Fibroblast of peridontal ligament (primary cell): Measurements from ENCODE around the gene TMEM200A.
"Not testable (repeated sequence)": the region's sequence is repeated elsewhere in the genome, so short reads cannot be mapped to it uniquely, and the experiment has no call there.

Experiments used
- DNase-seq: peaks from one replicate; pipeline ENCODE4 v3.0.0-alpha.2; 2010; ENCODE audit errors: extremely low read depth

TMEM200A gene

GRCh38 chr6:130365166-130366106 is at the start of gene TMEM200A:
Gene TMEM200A, plus strand, starts transcription at chr6:130366017. Its CDS starts 74,406 bp downstream, at chr6:130440423.
- DNase-seq, result peak; percentile 69

- DNase-seq, result no peak
Measured at GRCh38 chr6:130320908-130321307, 44.9 kb upstream of the TMEM200A start.

- DNase-seq, result peak; percentile 90
Measured at GRCh38 chr6:130322673-130323268, 43.0 kb upstream of the TMEM200A start.

- peak; percentile 88 for DNase-seq
Measured at GRCh38 chr6:130324657-130325056, 41.2 kb upstream of the TMEM200A start.

- DNase-seq, result peak; percentile 68
Measured at GRCh38 chr6:130326496-130326895, 39.3 kb upstream of the TMEM200A start.

- peak; percentile 33 for DNase-seq
Measured at GRCh38 chr6:130337534-130337933, 28.3 kb upstream of the TMEM200A start.

GRCh38 chr6:130346324-130346723 is 19.5 kb upstream of the TMEM200A start:
- not testable (repeated sequence) for DNase-seq

- no peak for DNase-seq
Measured at GRCh38 chr6:130354322-130354721, 11.5 kb upstream of the TMEM200A start.

- DNase-seq, result no peak
Measured at GRCh38 chr6:130355572-130355971, 10.2 kb upstream of the TMEM200A start.

GRCh38 chr6:130357436-130357835 is 8.4 kb upstream of the TMEM200A start:
- DNase-seq, result no peak

- no peak for DNase-seq
Measured at GRCh38 chr6:130359736-130360135, 6.1 kb upstream of the TMEM200A start.

GRCh38 chr6:130362128-130362527 is 3.7 kb upstream of the TMEM200A start:
- no peak for DNase-seq

GRCh38 chr6:130364224-130364780 is 1.5 kb upstream of the TMEM200A start:
- DNase-seq, result no peak

- DNase-seq, result peak; percentile 80
Measured at GRCh38 chr6:130366107-130367005, 539 bp downstream of the TMEM200A start.

GRCh38 chr6:130367767-130368166 is 1.9 kb downstream of the TMEM200A start:
- DNase-seq, result no peak

- no peak for DNase-seq
Measured at GRCh38 chr6:130368576-130368975, 2.8 kb downstream of the TMEM200A start.

GRCh38 chr6:130369831-130370230 is 4.0 kb downstream of the TMEM200A start:
- DNase-seq, result no peak

- DNase-seq, result no peak
Measured at GRCh38 chr6:130371921-130372420, 6.2 kb downstream of the TMEM200A start.

GRCh38 chr6:130372786-130373185 is 7.0 kb downstream of the TMEM200A start:
- DNase-seq, result no peak

GRCh38 chr6:130373992-130374391 is 8.2 kb downstream of the TMEM200A start:
- DNase-seq, result no peak

GRCh38 chr6:130376936-130377335 is 11.1 kb downstream of the TMEM200A start:
- no peak for DNase-seq
